Naive thymus-derived CD8-positive, alpha-beta T cell (primary cell): Measurements from ENCODE around the gene MLXIP. TPM values are rescaled to one million over a fixed set of nuclear protein-coding genes. Genes with fewer than 3 reads are reported as not detected.
"Not testable (repeated sequence)": the region's sequence is repeated elsewhere in the genome, so short reads cannot be mapped to it uniquely, and the experiment has no call there.

Experiments
- ATAC-seq, 2 donors: fragments of 150-1000 bp; cut with Tn5 transposase in 1 of 2; sonication (Bioruptor Pico), chemical (Tn5 transposase) in 1 of 2; 1 replicate in 1 of 2; 2 replicates in 1 of 2; pipeline ENCODE4 v1.10.0; 2021; ENCODE audit warnings: mild to moderate bottlenecking in 2 of 2, moderate library complexity in 2 of 2
- POLR2A ChIA-PET: fragments of 350-600 bp; sonication (Branson Sonifier 250); formaldehyde crosslinking; loops from one replicate; lab custom pipeline; 2021; ENCODE audit warnings: antibody characterized with exemption; lab: Charles Lee
- DNase-seq, 10 donors: peaks; one replicate each; pipeline versions ENCODE4 v3.0.0 to v3.0.0-alpha.2; 2020 to 2022
- H3K27ac Mint-ChIP-seq, 10 donors: one replicate each; pipeline ENCODE4 v1.8.0; 2020 to 2022; ENCODE audit warnings: mild to moderate bottlenecking in 10 of 10, mixed read lengths in 10 of 10, moderate library complexity in 4 of 10, inconsistent platforms in 1 of 10
- H3K27me3 Mint-ChIP-seq, 5 donors: one replicate each; pipeline ENCODE4 v1.8.0; 2021 to 2022; ENCODE audit warnings: mixed read lengths in 5 of 5
- H3K36me3 Mint-ChIP-seq, 3 donors: one replicate each; pipeline ENCODE4 v1.8.0; 2020 to 2022; ENCODE audit warnings: mixed read lengths in 3 of 3, mild to moderate bottlenecking in 2 of 3, inconsistent platforms in 1 of 3
- H3K4me1 Mint-ChIP-seq, 4 donors: one replicate each; pipeline ENCODE4 v1.8.0; 2021 to 2022; ENCODE audit warnings: mixed read lengths in 4 of 4
- H3K4me3 Mint-ChIP-seq, 10 donors: one replicate each; pipeline ENCODE4 v1.8.0; 2020 to 2022; ENCODE audit warnings: mild to moderate bottlenecking in 10 of 10, mixed read lengths in 10 of 10, moderate library complexity in 6 of 10, inconsistent platforms in 1 of 10
- H3K9me3 Mint-ChIP-seq, 9 donors: one replicate each; pipeline ENCODE4 v1.8.0; 2020 to 2022; ENCODE audit warnings: mixed read lengths in 9 of 9, mild to moderate bottlenecking in 3 of 9, inconsistent platforms in 1 of 9, moderate library complexity in 1 of 9
- polyA plus RNA-seq, 3 donors: library from polyadenylated mRNA; unstranded; fragments of 300-500 nt; fragmentation: Illumina TruSeq; gene quantifications; one replicate each; pipeline ENCODE4 v1.2.3, GENCODE V29; 2021
- total RNA-seq, 8 experiments: library from RNA in 2 of 8; stranded (reverse) in 2 of 8; gene quantifications; one replicate each; pipeline ENCODE4 v1.2.3 and lab custom pipeline; 2021 to 2026

The MLXIP gene
- total and polyA plus RNA-seq, 5 experiments from 2014 or later = 17.3 to 165 (median 43.3) TPM

DNA sequence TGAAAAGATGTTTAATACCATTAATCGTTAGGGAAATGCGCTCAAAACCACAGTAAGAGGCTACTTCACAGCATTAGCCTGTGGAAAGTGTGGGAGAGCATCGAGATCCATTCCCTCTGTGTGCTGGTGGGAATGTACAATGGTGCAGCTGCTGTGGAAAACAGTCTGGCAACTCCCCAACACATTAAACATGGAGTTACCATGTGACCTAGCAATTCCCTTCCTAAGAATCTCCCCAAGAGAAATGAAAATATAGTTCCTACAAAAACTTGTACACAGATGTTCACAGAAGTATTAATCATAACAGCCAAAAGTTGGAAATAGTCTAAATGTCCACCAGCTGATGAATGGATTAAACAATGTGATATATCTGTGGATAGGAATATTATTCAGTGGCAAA lies 23.8 kb downstream of the MLXIP start:
- Mint-ChIP-seq H3K4me3 (peak overlapping the region in 9 of 10 donors; percentile 5 to 73 (median 30)), H3K4me1 (peaks cover 52 to 92% (median 87%) of the 10 kb centered on the region in 4 donors), H3K36me3 (peaks cover 0 to 5% (median 0%) of the 10 kb centered on the region in 3 donors), H3K27ac (peak overlapping the region in 9 of 10 donors; percentile 60 to 93 (median 80)), H3K27me3 (no peaks in the 10 kb centered on the region), H3K9me3 (no peaks in the 10 kb centered on the region)
- DNase-seq (no peak), ATAC-seq (no peak)
- POLR2A ChIA-PET = interaction anchor here (2.0 to 15.1 kb wide), 3 partner anchors 13 to 22 kb away, joined by 5 to 249 read pairs (median 213); partner anchors contain the start of gene MLXIP

DNA sequence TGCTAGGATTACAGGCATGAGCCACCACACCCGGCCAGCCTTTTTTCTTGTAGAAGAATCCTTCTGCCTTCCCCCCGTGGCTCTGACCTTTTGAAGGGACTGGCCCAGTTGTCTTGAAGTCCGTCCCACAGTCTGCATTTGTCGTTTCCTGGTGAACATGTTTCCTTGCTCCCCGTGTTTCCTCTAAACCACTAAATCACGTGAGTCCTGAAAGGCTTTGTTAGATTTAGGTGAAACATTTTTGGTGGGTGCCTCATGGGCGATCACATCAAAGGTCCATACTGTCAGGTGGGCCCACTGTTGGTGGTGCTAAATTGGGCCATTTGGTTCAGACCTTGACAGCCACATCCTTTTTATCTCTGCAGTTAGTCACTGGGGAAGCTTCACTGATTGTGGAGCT lies 26.3 kb downstream of the MLXIP start:
- DNase-seq = peak in 1 of 10 donors; percentile 28
- H3K4me1 Mint-ChIP-seq = peaks cover 44 to 91% (median 86%) of the 10 kb centered on the region in 4 donors
- peaks cover 0 to 5% (median 0%) of the 10 kb centered on the region in 3 donors for H3K36me3 Mint-ChIP-seq
- H3K27me3 Mint-ChIP-seq = no peaks in the 10 kb centered on the region
- POLR2A ChIA-PET = interaction anchor here (0.6 to 15.1 kb wide), 7 partner anchors 8 to 1840 kb away, joined by 3 to 249 read pairs (median 5); partner anchors contain the start of gene MLXIP
- H3K4me3 Mint-ChIP-seq = peak overlapping the region; percentile 66 to 92 (median 80)
- H3K27ac Mint-ChIP-seq = peak overlapping the region; percentile 87 to 97 (median 94)
- peak; percentile 46 to 58 for ATAC-seq
- no peaks in the 10 kb centered on the region for H3K9me3 Mint-ChIP-seq

DNA sequence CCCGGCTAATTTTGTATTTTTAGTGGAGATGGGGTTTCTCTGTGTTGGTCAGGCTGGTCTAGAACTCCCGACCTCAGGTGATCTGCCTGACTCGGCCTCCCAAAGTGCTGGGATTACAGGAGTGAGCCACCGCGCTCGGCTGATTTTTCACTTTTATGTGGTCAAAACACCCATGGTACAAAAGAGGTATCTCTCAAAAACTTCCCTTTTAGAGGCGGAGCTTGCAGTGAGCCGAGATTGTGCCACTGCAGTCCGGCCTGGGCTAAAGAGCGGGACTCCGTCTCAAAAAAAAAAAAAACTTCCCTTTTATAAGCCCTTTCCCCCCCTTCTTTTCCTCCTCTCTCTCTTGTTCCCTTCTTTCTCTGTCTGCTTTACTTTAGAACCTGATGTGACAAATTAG lies 26.9 kb downstream of the MLXIP start:
- not testable (repeated sequence) for H3K27me3 Mint-ChIP-seq, H3K9me3 Mint-ChIP-seq, DNase-seq, H3K36me3 Mint-ChIP-seq
- POLR2A ChIA-PET = interaction anchor here (0.5 to 15.1 kb wide), 7 partner anchors 9 to 25 kb away, joined by 3 to 249 read pairs (median 6); partner anchors contain the start of gene MLXIP
- H3K4me1 Mint-ChIP-seq = peaks cover 41 to 85% (median 83%) of the 10 kb centered on the region in 4 donors
- peak overlapping the region; percentile 67 to 95 (median 92) for H3K27ac Mint-ChIP-seq
- ATAC-seq = peak; percentile 36 to 54
- peak overlapping the region; percentile 66 to 92 (median 80) for H3K4me3 Mint-ChIP-seq

DNA sequence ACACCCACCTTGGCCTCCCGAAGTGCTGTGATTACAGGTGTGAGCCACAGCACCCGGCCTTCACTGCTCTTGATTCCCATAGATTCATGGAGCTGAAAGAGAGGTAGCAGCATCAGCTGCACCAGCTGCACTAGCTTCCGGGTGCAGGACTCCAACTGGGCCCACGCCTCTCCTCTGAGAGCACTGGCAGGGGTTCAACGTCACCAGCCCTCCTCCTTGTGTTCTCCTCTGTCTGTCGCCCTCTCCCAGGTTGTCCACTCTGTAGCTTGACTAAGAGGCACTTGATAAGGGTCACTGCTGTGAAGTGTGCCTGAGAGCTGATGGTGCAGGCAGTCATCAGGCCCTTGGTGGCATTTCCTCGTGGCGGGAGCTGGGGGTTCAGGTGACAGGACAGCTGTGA lies 28.3 kb downstream of the MLXIP start:
- H3K27ac Mint-ChIP-seq = peak overlapping the region; percentile 53 to 93 (median 87)
- POLR2A ChIA-PET = interaction anchor here (0.6 to 15.1 kb wide), 6 partner anchors 8 to 391 kb away, joined by 3 to 249 read pairs (median 12); partner anchors contain the start of gene MLXIP
- peak overlapping the region; percentile 12 to 86 (median 66) for H3K4me3 Mint-ChIP-seq
- ATAC-seq = no peak
- DNase-seq = no peak
- H3K27me3 Mint-ChIP-seq = no peaks in the 10 kb centered on the region
- H3K4me1 Mint-ChIP-seq = peaks cover 40 to 80% (median 79%) of the 10 kb centered on the region in 4 donors
- no peaks in the 10 kb centered on the region for H3K9me3 Mint-ChIP-seq
- peaks cover 0 to 5% (median 0%) of the 10 kb centered on the region in 3 donors for H3K36me3 Mint-ChIP-seq

DNA sequence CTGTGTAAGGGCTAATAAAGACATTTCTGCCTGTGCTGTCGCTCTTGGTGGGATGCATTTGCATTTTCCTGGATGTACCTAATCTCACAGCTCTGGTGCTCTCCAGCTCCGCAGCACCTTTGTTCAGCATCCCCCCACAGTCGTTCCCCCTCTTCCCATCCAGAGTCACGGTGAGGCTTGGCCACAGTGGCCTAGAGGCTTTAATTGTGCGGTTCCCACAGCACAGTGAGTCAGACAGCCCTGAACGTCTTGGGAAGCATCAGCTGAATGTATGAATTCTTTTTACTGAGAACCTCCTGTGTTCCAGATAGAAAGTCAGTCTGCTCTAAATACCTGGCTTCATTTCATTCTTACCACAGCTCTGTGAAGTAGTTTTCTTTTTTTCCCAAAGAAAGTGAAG lies 28.7 kb downstream of the MLXIP start:
- ATAC-seq (no peak), DNase-seq (no peak)
- POLR2A ChIA-PET = interaction anchor here (0.6 to 15.1 kb wide), 5 partner anchors 8 to 200 kb away, joined by 3 to 249 read pairs (median 13); partner anchors contain the start of gene MLXIP
- Mint-ChIP-seq H3K36me3 (peaks cover 0 to 5% (median 0%) of the 10 kb centered on the region in 3 donors), H3K4me1 (peaks cover 44 to 81% (median 80%) of the 10 kb centered on the region in 4 donors), H3K4me3 (peak overlapping the region in 9 of 10 donors; percentile 12 to 86 (median 73)), H3K27ac (peak overlapping the region; percentile 84 to 97 (median 90)), H3K9me3 (no peaks in the 10 kb centered on the region), H3K27me3 (no peaks in the 10 kb centered on the region)

DNA sequence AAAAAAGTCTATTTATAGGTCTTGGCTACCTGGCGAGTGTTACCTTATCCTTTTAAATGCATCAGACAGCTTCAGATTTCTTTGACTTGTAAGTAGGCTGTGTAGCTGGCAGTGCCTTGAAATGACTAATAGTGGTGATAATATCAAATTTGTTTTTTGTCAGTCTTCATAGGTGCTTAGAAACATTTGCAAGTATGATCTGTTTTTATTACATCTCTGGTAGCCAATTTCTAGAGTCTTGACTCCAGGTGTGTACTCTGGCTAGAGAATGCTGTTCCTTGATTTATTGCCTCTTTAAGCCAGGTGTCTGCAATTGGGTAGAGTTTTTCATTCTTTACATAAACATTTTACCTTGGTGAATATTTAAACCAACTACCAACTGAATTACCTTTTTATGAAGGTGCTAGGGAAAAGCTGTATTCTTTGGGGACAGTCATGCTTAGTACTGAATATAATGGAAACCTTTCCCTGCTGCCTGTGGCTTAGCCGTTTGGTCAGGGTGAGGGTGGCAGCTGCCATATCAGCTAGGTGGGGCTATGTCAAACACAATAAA lies 32.6 kb downstream of the MLXIP start:
- POLR2A ChIA-PET = interaction anchor here (1.2 to 1.3 kb wide), 3 partner anchors 23 to 33 kb away, joined by 3 to 5 read pairs (median 3); partner anchors contain the start of gene MLXIP
- H3K4me1 Mint-ChIP-seq = peaks cover 27 to 57% (median 53%) of the 10 kb centered on the region in 4 donors
- DNase-seq (no peak), ATAC-seq (peak; percentile 39 to 46)
- H3K27me3 Mint-ChIP-seq = no peaks in the 10 kb centered on the region
- peak overlapping the region in 6 of 10 donors; percentile 3 to 82 (median 56) for H3K27ac Mint-ChIP-seq
- no peaks in the 10 kb centered on the region for H3K9me3 Mint-ChIP-seq
- peaks cover 0 to 16% (median 0%) of the 10 kb centered on the region in 3 donors for H3K36me3 Mint-ChIP-seq
- H3K4me3 Mint-ChIP-seq = peak overlapping the region in 6 of 10 donors; percentile 4 to 42 (median 26)

DNA sequence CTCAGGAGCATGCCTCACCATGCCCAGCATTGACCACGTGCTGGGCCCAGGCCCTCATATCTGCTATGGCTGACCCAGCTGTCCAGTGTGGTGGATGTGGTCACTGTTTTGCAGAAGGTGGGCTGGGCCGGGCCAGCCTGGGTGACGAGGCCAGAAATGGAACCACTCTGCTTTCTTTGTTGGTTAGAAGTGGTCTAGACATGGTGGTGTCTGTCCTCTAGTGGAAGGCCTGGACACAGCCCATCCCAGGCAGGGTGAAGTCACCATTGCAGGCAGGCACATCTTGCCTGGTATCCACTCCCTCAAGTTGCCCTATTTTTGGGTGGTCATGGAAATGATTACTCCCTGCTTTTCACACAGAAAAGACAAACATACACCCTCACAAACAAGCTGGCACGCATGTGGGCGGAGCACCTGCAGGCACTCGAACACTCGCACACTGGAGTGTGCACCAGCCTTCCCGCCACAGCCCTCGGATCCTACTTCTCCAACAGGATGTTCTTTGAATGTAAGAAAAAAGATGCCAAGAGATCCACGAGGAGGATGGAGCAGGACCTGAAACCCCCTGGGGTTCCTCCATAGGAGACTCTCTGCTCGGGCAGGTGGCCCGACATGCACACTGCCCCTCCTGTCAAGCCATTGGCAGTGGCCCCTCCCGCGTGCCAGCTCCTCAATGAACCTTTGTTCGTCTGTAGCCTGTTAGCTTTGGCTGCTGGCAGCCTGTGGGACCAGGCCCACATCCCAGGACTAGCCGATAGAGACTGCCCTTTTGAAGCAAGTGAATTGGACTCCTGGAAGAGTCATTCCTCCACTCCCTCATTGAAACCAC lies 38.4 kb downstream of the MLXIP start:
- no peak for DNase-seq
- Mint-ChIP-seq H3K36me3 (peaks cover 0 to 30% (median 0%) of the 10 kb centered on the region in 3 donors), H3K9me3 (no peaks in the 10 kb centered on the region), H3K27me3 (no peaks in the 10 kb centered on the region), H3K4me3 (no peak overlapping the region), H3K4me1 (peaks cover 24 to 58% (median 37%) of the 10 kb centered on the region in 4 donors), H3K27ac (peak overlapping the region in 8 of 10 donors; percentile 12 to 87 (median 45))
- POLR2A ChIA-PET = interaction anchor here (0.8 to 1.2 kb wide), 2 partner anchors 31 to 35 kb away, joined by 3 to 7 read pairs; no protein-coding TSS in a partner anchor
- no peak for ATAC-seq

DNA sequence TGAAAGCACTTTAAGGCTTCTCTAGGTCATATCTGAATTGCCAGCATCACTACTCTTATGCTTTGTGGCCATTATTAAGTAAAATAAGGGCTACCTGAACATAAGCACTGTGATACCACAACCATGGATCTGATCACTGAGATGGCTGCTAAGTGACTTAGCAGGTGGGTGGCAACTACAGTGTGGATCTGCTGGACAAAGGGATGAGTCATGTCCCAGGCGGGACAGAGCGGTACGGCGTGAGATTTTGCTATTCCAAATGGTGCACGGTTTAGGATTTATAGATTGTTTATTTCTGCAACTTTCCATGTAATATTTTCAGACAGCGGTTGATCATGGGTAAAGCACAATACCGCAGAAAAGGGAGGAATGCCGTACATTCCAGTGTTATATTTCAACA lies 39.4 kb downstream of the MLXIP start:
- Mint-ChIP-seq H3K4me1 (peaks cover 21 to 64% (median 39%) of the 10 kb centered on the region in 4 donors), H3K27me3 (no peaks in the 10 kb centered on the region), H3K4me3 (no peak overlapping the region), H3K27ac (peak overlapping the region in 7 of 10 donors; percentile 3 to 73 (median 28)), H3K36me3 (peaks cover 0 to 25% (median 0%) of the 10 kb centered on the region in 3 donors), H3K9me3 (no peaks in the 10 kb centered on the region)
- DNase-seq = no peak
- POLR2A ChIA-PET = no interaction called here
- ATAC-seq = no peak

DNA sequence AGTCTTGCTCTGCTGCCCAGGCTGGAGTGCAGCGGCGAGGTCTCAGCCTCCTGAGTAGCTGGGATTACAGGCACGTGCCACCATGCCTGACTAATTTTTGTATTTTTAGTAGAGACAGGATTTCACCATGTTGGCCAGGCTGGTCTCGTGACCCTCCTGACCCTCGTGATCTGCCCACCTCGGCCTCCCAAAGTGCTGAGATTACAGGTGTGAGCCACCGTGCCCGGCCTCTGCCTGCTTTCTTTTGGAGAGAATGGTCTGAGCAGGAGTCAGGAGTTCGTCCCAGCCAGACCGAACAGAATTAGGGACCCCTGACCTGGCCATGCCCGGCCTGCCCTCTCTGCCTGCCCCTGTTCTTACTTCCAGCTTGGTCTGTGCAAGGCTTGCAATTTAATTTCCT lies 42.8 kb downstream of the MLXIP start:
- POLR2A ChIA-PET = interaction anchor here (0.7 to 3.5 kb wide), 5 partner anchors 33 to 67 kb away, joined by 3 to 29 read pairs (median 13); partner anchors contain the start of gene MLXIP
- H3K27ac Mint-ChIP-seq = peak overlapping the region in 8 of 10 donors; percentile 62 to 92 (median 82)
- not testable (repeated sequence) for H3K9me3 Mint-ChIP-seq, DNase-seq, ATAC-seq, H3K27me3 Mint-ChIP-seq
- peak overlapping the region in 4 of 10 donors; percentile 36 to 64 (median 46) for H3K4me3 Mint-ChIP-seq
- H3K36me3 Mint-ChIP-seq = peaks cover 0 to 22% (median 0%) of the 10 kb centered on the region in 3 donors
- H3K4me1 Mint-ChIP-seq = peaks cover 36 to 81% (median 63%) of the 10 kb centered on the region in 4 donors

DNA sequence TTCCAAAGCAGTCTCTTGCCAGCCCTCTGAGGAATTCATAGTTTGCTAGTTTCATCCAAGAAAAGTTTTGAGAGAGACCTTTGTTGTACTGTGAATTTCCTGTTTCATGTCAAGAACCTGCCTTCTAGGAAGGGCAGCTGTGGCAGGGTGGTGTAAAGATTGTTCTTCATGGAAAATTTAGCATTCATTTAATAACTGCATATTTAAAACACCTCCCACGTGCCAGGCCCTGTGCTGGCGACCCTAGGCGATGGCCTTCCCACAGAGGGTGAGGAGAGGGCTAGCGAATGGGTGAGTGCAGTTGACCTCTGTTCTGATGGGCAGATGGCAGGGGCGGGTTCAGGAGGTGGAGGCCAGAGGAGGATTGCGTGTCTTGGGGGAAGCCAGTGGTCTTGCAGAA lies 43.2 kb downstream of the MLXIP start:
- Mint-ChIP-seq H3K27ac (peak overlapping the region; percentile 62 to 92 (median 82)), H3K4me1 (peaks cover 36 to 81% (median 67%) of the 10 kb centered on the region in 4 donors), H3K27me3 (peaks cover 0 to 1% (median 0%) of the 10 kb centered on the region in 5 donors), H3K36me3 (peaks cover 0 to 21% (median 0%) of the 10 kb centered on the region in 3 donors), H3K4me3 (peak overlapping the region in 7 of 10 donors; percentile 36 to 64 (median 46)), H3K9me3 (no peaks in the 10 kb centered on the region)
- DNase-seq (no peak), ATAC-seq (no peak)
- POLR2A ChIA-PET = interaction anchor here (0.5 to 3.5 kb wide), 7 partner anchors 34 to 287 kb away, joined by 3 to 29 read pairs (median 9); partner anchors contain the start of gene MLXIP

DNA sequence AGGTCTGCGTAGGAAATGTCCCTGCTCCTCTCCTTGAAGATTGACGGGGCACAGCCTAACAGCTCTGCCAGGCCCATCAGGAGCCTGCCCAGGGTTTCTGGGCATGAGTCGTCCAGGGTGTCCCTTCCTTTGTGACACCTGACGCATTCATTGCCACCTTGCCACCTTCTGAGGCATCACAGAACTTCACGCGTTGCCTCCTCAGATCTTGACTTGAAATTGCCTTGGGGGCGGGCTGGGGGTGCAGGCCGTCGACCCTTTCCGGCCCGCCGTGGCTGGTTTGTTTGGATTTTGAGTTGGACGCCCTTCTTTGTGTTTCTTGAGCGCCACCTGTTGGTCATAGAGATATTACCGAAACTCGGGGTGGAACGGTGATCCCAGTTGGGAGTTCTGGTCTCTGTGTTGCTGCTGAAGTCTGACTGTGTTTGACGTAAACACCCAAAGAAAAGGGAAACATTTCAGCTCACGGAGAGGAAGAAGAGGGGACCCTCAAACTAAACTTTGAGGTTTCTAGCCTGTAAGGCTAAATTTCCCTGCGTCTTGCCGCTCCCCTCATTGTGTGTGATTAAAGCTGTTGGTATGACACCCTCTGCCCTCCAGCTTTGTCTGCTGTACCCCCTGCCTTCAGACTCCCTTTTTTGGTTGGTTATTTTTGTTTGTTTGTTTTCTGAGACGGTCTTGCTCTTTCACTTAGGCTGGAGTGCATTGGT lies 44.6 kb downstream of the MLXIP start:
- H3K27ac Mint-ChIP-seq = peak overlapping the region; percentile 81 to 95 (median 87)
- ATAC-seq = peak; percentile 79 to 80
- no peaks in the 10 kb centered on the region for H3K9me3 Mint-ChIP-seq
- DNase-seq = peak; percentile 58 to 87 (median 78)
- peaks cover 30 to 74% (median 61%) of the 10 kb centered on the region in 4 donors for H3K4me1 Mint-ChIP-seq
- POLR2A ChIA-PET = interaction anchor here (0.6 to 3.5 kb wide), 10 partner anchors 18 to 69 kb away, joined by 3 to 29 read pairs (median 6); partner anchors contain the start of gene MLXIP
- H3K4me3 Mint-ChIP-seq = peak overlapping the region; percentile 49 to 87 (median 68)
- peaks cover 0 to 1% (median 0%) of the 10 kb centered on the region in 5 donors for H3K27me3 Mint-ChIP-seq
- peaks cover 0 to 24% (median 1%) of the 10 kb centered on the region in 3 donors for H3K36me3 Mint-ChIP-seq
